ENCODE measurements around the gene IL6ST.
"Not testable (repeated sequence)": the region's sequence is repeated elsewhere in the genome, so short reads cannot be mapped to it uniquely, and the experiment has no call there.

Gene IL6ST

DNA sequence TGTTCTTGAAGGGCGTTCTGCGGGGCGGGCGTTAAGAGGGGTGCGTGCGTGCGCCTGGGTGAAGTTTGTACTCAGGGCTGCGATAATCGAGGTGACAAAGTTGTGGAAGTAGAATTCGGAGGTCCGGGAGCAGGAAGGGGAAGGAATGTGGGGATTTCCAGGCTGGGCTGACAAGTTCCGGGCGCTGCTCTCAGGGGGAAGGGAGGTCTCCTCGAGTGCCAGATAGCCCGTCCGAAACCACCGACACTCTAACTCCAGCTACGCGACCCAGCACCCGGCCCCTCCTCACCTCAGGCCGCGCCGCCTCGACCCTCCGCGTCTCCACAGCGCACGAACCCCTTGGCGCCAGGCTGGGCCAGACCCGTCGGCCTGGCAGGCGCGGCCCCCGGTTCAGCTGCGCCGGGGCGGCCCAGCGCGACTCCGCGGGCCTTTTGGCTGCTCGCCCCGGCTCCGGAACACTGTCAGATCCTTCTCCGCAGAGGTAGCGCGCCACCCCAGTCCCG, at the start of gene IL6ST:
Gene IL6ST, minus strand, starts transcription at position 469 of the 503 bp plus-strand sequence. CDS start 18,685 bp downstream, outside the sequence.
- Histone ChIP-seq H3K36me3 (ENCODE audit: control insufficient read depth, low read depth, low read length) (no peaks in the 10 kb centered on the region), H3K9ac (ENCODE audit: low read length) (peak within 1 kb of the TSS; percentile 87), H3K4me3 (ENCODE audit: low read length) (peak within 1 kb of the TSS; percentile 98), H3K9me3 (ENCODE audit: control insufficient read depth, low read depth, low read length) (no peaks in the 10 kb centered on the region), H3K4me1 (ENCODE audit: control insufficient read depth, low read depth, low read length) (peaks cover 8% of the 10 kb centered on the region), H3K27ac (ENCODE audit: low read length) (peak within 1 kb of the TSS; percentile 85), H3K27me3 (ENCODE audit: control insufficient read depth, insufficient read depth, low read length) (no peaks in the 10 kb centered on the region)

DNA sequence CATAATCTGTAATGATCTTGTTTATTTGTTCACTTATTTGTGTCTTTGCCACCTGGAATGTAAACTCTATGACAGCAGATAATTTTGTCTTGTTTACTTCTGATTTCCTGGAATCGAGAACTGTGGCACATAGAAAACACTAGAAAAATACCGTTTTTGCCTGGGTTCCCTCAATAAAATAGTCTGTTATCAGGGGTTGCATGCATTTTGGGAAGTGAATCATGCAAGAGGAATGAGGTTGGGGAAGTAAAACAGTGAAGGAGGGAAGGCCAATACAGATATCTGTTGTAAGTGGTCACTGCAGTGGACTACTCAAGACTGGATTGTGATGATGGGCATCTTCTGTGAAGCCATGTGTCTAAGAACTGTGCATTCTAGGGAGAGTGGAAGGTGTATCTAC, 45.2 kb upstream of the IL6ST start:
- no peak overlapping the region for H3K27ac ChIP-seq (ENCODE audit: low read length)
- no peaks in the 10 kb centered on the region for H3K9me3 ChIP-seq (ENCODE audit: control insufficient read depth, low read depth, low read length)
- H3K36me3 ChIP-seq (ENCODE audit: control insufficient read depth, low read depth, low read length): no peaks in the 10 kb centered on the region
- H3K9ac ChIP-seq (ENCODE audit: low read length): no peak overlapping the region
- no peaks in the 10 kb centered on the region for H3K4me1 ChIP-seq (ENCODE audit: control insufficient read depth, low read depth, low read length)
- H3K4me3 ChIP-seq (ENCODE audit: low read length): no peak overlapping the region
- H3K27me3 ChIP-seq (ENCODE audit: control insufficient read depth, insufficient read depth, low read length): no peaks in the 10 kb centered on the region

GRCh38 chr5:56038206-56038605, 43.4 kb upstream of the IL6ST start:
- H3K9ac ChIP-seq (ENCODE audit: low read length); H3K4me3 ChIP-seq (ENCODE audit: low read length); H3K27me3 ChIP-seq (ENCODE audit: control insufficient read depth, insufficient read depth, low read length); H3K9me3 ChIP-seq (ENCODE audit: control insufficient read depth, low read depth, low read length); H3K36me3 ChIP-seq (ENCODE audit: control insufficient read depth, low read depth, low read length); H3K27ac ChIP-seq (ENCODE audit: low read length); H3K4me1 ChIP-seq (ENCODE audit: control insufficient read depth, low read depth, low read length): not testable (repeated sequence)

DNA sequence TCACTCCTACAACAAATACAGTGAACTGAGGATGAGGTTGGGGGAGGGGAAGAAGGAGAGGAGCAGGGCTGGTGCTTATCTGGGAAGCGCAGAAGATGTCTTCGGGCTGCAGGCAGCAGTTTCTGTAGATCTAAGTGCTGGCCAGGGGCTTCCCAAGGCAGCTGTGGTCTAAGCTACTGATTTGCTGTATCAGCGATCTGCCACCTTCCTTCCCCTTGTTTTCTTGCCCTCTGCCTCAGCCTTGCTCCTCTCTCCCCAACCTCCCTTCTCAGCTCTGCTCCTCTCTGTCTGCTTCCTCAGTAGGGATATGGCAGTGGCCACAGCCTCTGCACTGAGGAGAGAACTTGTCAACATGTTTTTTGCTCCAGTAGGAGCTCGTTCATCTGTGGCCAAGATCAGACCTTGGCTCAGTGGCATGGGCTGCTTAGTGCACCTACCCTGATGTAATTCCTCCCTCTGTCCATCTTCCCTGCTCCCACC, 42.8 kb upstream of the IL6ST start:
- H3K9me3 ChIP-seq (ENCODE audit: control insufficient read depth, low read depth, low read length): no peaks in the 10 kb centered on the region
- no peak overlapping the region for H3K4me3 ChIP-seq (ENCODE audit: low read length)
- H3K9ac ChIP-seq (ENCODE audit: low read length): no peak overlapping the region
- no peaks in the 10 kb centered on the region for H3K36me3 ChIP-seq (ENCODE audit: control insufficient read depth, low read depth, low read length)
- H3K4me1 ChIP-seq (ENCODE audit: control insufficient read depth, low read depth, low read length): no peaks in the 10 kb centered on the region
- H3K27me3 ChIP-seq (ENCODE audit: control insufficient read depth, insufficient read depth, low read length): no peaks in the 10 kb centered on the region
- H3K27ac ChIP-seq (ENCODE audit: low read length): no peak overlapping the region

- H3K9me3 ChIP-seq (ENCODE audit: control insufficient read depth, low read depth, low read length); H3K4me3 ChIP-seq (ENCODE audit: low read length); H3K36me3 ChIP-seq (ENCODE audit: control insufficient read depth, low read depth, low read length); H3K27me3 ChIP-seq (ENCODE audit: control insufficient read depth, insufficient read depth, low read length); H3K4me1 ChIP-seq (ENCODE audit: control insufficient read depth, low read depth, low read length); H3K9ac ChIP-seq (ENCODE audit: low read length); H3K27ac ChIP-seq (ENCODE audit: low read length): not testable (repeated sequence)
Measured at GRCh38 chr5:56035394-56035793, 40.6 kb upstream of the IL6ST start.

- H3K27me3 ChIP-seq (ENCODE audit: control insufficient read depth, insufficient read depth, low read length); H3K4me1 ChIP-seq (ENCODE audit: control insufficient read depth, low read depth, low read length); H3K9ac ChIP-seq (ENCODE audit: low read length); H3K9me3 ChIP-seq (ENCODE audit: control insufficient read depth, low read depth, low read length); H3K4me3 ChIP-seq (ENCODE audit: low read length); H3K27ac ChIP-seq (ENCODE audit: low read length); H3K36me3 ChIP-seq (ENCODE audit: control insufficient read depth, low read depth, low read length): not testable (repeated sequence)
Measured at GRCh38 chr5:56029871-56030630, 35.3 kb upstream of the IL6ST start.

GRCh38 chr5:56029457-56029856, 34.7 kb upstream of the IL6ST start:
- Histone ChIP-seq H3K9me3 (ENCODE audit: control insufficient read depth, low read depth, low read length) (no peaks in the 10 kb centered on the region), H3K4me1 (ENCODE audit: control insufficient read depth, low read depth, low read length) (no peaks in the 10 kb centered on the region), H3K9ac (ENCODE audit: low read length) (no peak overlapping the region), H3K36me3 (ENCODE audit: control insufficient read depth, low read depth, low read length) (no peaks in the 10 kb centered on the region), H3K4me3 (ENCODE audit: low read length) (no peak overlapping the region), H3K27me3 (ENCODE audit: control insufficient read depth, insufficient read depth, low read length) (no peaks in the 10 kb centered on the region), H3K27ac (ENCODE audit: low read length) (no peak overlapping the region)

DNA sequence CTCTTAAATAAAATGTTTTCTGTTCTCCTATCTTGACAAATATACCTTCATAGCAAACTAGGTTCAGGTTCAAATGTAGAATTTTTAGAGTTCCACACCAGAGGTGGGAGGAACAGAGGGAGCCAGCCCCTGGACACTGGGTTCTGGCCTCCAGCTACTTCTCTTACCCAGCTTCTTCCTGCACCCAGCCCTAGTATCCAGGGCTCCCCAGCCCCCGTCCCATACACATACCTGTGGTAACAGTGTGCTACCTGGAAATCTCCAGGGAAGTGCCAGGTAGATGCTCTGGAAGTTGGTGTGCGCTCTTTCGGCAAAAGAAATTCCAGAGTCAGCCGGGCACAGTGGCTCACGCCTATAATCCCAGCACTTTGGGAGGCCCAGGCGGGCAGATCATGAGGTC, 33.9 kb upstream of the IL6ST start:
- no peaks in the 10 kb centered on the region for H3K9me3 ChIP-seq (ENCODE audit: control insufficient read depth, low read depth, low read length)
- no peak overlapping the region for H3K27ac ChIP-seq (ENCODE audit: low read length)
- H3K4me1 ChIP-seq (ENCODE audit: control insufficient read depth, low read depth, low read length): no peaks in the 10 kb centered on the region
- no peak overlapping the region for H3K4me3 ChIP-seq (ENCODE audit: low read length)
- no peaks in the 10 kb centered on the region for H3K27me3 ChIP-seq (ENCODE audit: control insufficient read depth, insufficient read depth, low read length)
- H3K36me3 ChIP-seq (ENCODE audit: control insufficient read depth, low read depth, low read length): no peaks in the 10 kb centered on the region
- H3K9ac ChIP-seq (ENCODE audit: low read length): no peak overlapping the region

GRCh38 chr5:56026863-56027300, 32.1 kb upstream of the IL6ST start:
- Histone ChIP-seq H3K36me3 (ENCODE audit: control insufficient read depth, low read depth, low read length) (no peaks in the 10 kb centered on the region), H3K9me3 (ENCODE audit: control insufficient read depth, low read depth, low read length) (no peaks in the 10 kb centered on the region), H3K9ac (ENCODE audit: low read length) (no peak overlapping the region), H3K4me1 (ENCODE audit: control insufficient read depth, low read depth, low read length) (no peaks in the 10 kb centered on the region), H3K27ac (ENCODE audit: low read length) (no peak overlapping the region), H3K4me3 (ENCODE audit: low read length) (no peak overlapping the region), H3K27me3 (ENCODE audit: control insufficient read depth, insufficient read depth, low read length) (no peaks in the 10 kb centered on the region)

DNA sequence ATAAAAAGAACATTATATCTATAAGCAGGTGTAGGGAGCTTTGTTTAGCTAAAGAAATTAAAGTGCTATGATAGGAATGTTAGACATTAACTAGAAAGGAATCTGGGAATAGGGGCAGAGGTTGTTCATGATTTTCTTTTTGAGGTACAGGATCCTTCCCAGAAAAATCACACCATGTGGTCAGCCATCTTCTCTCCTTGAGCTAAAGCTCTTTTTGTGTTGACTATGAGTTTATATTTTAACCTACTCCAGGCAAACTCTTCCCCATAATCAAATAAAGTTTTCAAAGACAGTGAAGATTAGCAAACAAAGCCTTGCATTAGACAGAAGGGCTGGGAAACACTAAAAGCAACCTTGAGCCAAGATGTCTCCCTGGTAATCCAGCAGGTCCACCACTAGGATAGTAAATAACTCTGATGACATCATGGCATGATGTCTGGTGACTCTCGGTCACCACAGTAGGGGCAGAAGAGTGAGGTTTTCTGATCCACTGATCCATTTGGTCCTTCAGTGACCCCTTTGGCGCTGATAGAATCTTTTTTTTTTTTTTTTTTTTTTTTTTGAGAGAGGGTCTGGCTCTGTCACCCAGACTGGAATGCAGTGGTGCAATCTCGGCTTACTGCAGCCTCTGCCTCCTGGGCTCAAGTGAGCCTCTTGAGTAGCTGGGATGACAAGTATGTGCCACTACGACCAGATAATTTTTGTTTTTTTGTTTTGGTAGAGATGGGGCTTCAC, 30.6 kb upstream of the IL6ST start:
- Histone ChIP-seq H3K9me3 (ENCODE audit: control insufficient read depth, low read depth, low read length) (no peaks in the 10 kb centered on the region), H3K9ac (ENCODE audit: low read length) (no peak overlapping the region), H3K36me3 (ENCODE audit: control insufficient read depth, low read depth, low read length) (no peaks in the 10 kb centered on the region), H3K4me1 (ENCODE audit: control insufficient read depth, low read depth, low read length) (no peaks in the 10 kb centered on the region), H3K27me3 (ENCODE audit: control insufficient read depth, insufficient read depth, low read length) (no peaks in the 10 kb centered on the region), H3K4me3 (ENCODE audit: low read length) (no peak overlapping the region), H3K27ac (ENCODE audit: low read length) (no peak overlapping the region)

DNA sequence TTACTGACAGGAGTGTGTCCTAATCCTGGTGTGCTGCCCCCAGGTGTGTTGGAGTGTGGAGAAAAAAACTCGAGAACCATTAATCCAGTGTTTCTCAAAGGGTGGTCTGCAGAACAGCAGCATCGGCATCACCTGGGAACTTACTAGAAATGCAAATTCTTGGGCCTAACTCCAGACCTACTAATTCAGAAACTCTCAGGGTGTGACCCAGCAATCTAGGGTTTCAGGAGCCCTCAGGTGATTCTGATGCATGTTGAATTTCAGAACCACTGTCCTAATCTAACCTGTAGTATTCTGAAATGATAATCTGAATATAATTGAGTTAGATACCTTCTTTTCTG, 30.0 kb upstream of the IL6ST start:
- Histone ChIP-seq H3K4me3 (ENCODE audit: low read length) (no peak overlapping the region), H3K9me3 (ENCODE audit: control insufficient read depth, low read depth, low read length) (no peaks in the 10 kb centered on the region), H3K27ac (ENCODE audit: low read length) (no peak overlapping the region), H3K36me3 (ENCODE audit: control insufficient read depth, low read depth, low read length) (no peaks in the 10 kb centered on the region), H3K9ac (ENCODE audit: low read length) (no peak overlapping the region), H3K4me1 (ENCODE audit: control insufficient read depth, low read depth, low read length) (no peaks in the 10 kb centered on the region), H3K27me3 (ENCODE audit: control insufficient read depth, insufficient read depth, low read length) (no peaks in the 10 kb centered on the region)

DNA sequence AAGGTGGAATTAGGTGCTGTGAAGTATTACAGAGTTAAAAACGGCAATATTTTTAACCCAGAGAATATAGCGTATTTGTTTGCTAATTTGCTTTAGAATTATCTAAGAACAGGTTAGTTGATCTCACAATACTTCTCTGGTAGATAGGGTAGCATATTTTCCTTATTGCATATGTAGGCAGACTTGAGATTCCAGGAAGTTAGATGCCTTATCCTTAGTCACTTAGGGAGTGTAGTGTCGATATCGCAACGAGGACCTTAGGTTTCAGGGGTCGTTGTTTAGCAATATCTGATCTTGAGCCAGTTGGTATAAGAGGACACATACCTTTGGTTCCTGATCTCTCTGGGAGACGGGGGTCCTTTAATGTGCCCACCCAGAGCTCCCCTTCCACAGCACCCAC, 28.5 kb upstream of the IL6ST start:
- no peaks in the 10 kb centered on the region for H3K9me3 ChIP-seq (ENCODE audit: control insufficient read depth, low read depth, low read length)
- H3K36me3 ChIP-seq (ENCODE audit: control insufficient read depth, low read depth, low read length): no peaks in the 10 kb centered on the region
- no peak overlapping the region for H3K4me3 ChIP-seq (ENCODE audit: low read length)
- H3K27me3 ChIP-seq (ENCODE audit: control insufficient read depth, insufficient read depth, low read length): no peaks in the 10 kb centered on the region
- H3K4me1 ChIP-seq (ENCODE audit: control insufficient read depth, low read depth, low read length): no peaks in the 10 kb centered on the region
- no peak overlapping the region for H3K27ac ChIP-seq (ENCODE audit: low read length)
- H3K9ac ChIP-seq (ENCODE audit: low read length): no peak overlapping the region
